Muscle layer of colon (tissue), 2 donors: ENCODE results near the gene RGS16.
A peak's percentile ranks its signal among the peaks of the same experiment; 100 is the strongest.

Experiments
- H3K27ac ChIP-seq: one replicate; pipeline ENCODE4 v1.7.0; 2013; ENCODE audit warnings: low read depth, mild to moderate bottlenecking, low read length, moderate library complexity
- H3K27me3 ChIP-seq, 2 donors: one replicate each; pipeline ENCODE4 v1.7.0; 2013; ENCODE audit warnings: low read length in 2 of 2, mild to moderate bottlenecking in 2 of 2; ENCODE audit not compliant: insufficient read depth in 2 of 2, control insufficient read depth in 1 of 2
- H3K36me3 ChIP-seq: one replicate; pipeline ENCODE4 v1.7.0; 2013; ENCODE audit warnings: mild to moderate bottlenecking, low read length; ENCODE audit not compliant: insufficient read depth
- H3K4me1 ChIP-seq: one replicate; pipeline ENCODE4 v1.7.0; 2013; ENCODE audit warnings: mild to moderate bottlenecking, low read length; ENCODE audit not compliant: insufficient read depth
- H3K4me3 ChIP-seq, 2 donors: one replicate each; pipeline ENCODE4 v1.7.0; 2013; ENCODE audit warnings: low read length in 2 of 2, low read depth in 1 of 2, mild to moderate bottlenecking in 1 of 2, moderate library complexity in 1 of 2
- H3K9ac ChIP-seq: one replicate; pipeline ENCODE4 v1.7.0; 2013; ENCODE audit warnings: low read length
- H3K9me3 ChIP-seq: one replicate; pipeline ENCODE4 v1.7.0; 2013; ENCODE audit warnings: mild to moderate bottlenecking, low read length
- donor health status: abdominal sarcoma.
- donor health status: Adenocarcinoma of cecum.

RGS16 gene, protein sequence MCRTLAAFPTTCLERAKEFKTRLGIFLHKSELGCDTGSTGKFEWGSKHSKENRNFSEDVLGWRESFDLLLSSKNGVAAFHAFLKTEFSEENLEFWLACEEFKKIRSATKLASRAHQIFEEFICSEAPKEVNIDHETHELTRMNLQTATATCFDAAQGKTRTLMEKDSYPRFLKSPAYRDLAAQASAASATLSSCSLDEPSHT

DNA sequence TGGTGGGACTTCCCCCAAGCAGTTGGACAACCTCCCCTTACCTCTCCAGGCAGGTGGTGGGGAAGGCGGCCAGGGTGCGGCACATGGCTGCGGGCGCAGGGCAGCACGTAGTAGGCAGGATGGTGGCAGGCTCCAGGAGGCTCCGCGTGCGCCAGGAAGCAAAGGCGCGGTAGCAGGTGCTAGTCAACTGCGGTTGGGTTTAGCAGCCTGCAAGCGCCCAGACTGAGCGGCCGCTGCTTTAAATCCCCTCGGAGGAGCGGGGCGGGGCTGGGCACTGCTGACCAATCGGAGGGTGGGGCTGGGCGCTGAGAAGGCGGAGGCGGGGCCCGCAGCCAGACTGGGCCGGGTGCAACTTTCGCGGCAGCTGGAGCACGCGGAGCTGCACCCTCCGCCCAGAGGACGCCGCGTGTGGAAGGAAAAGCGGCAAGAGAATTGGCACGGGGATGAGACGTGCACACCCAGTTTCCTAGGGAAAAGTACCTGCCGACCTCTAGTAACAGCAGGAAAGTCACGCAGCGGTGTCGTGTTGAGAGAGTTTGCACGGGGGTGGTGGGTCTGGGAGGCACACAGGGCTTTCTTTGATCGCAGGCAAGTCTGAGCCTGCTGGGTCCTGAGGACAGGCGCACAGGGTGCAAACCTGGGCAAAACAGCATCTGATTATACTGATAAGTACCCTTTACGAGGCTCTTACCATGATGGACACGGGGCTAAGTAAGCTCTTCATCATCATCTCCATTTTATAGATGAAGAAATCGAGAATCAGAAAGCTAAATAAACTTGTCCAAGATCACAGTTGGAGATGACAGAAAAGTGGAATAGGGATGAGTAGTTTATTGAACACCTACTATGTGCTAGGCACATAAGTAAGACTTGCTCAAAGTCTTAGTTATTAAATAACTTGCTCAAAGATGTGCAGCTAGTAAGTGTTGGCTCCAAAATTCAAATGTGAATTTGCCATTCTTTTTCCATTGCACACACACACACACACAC, at the start of gene RGS16:
Gene RGS16 (minus strand): TSS at position 215 of the 990 bp plus-strand sequence. CDS start 130 bp downstream, at position 85.
- Histone ChIP-seq H3K27ac (peak within 1 kb of the TSS; percentile 63), H3K4me3 (peak within 1 kb of the TSS; percentile 63 to 70), H3K9ac (peak within 1 kb of the TSS; percentile 3)

DNA sequence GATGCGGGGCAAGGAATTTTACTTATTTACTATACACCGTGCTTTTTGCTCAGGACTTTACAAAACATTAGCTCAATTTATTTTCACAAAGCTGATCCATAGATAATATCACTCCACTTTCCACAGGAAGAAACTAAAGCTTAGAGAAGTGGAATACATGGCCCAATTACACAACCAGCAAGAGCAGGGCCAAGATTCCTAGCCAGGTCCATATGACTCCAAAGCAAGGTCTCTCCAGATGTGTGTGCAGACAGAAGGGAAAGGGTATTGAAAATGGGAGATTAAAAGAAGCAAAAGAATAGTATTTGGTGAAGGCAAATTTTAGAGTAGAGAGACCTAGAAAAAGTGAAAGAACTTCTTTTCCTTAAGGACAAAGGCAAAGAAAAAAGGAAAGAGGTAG, 49.8 kb upstream of the RGS16 start:
- H3K4me1 ChIP-seq = no peaks in the 10 kb centered on the region
- H3K36me3 ChIP-seq = no peaks in the 10 kb centered on the region
- H3K9me3 ChIP-seq = no peaks in the 10 kb centered on the region
- no peaks in the 10 kb centered on the region for H3K27me3 ChIP-seq
- H3K27ac ChIP-seq = no peak overlapping the region
- no peak overlapping the region for H3K4me3 ChIP-seq
- no peak overlapping the region for H3K9ac ChIP-seq

More for the DNA sequence above, at the start of gene RGS16:
- Histone ChIP-seq H3K36me3 (no peaks in the 10 kb centered on the region), H3K27me3 (no peaks in the 10 kb centered on the region), H3K9me3 (no peaks in the 10 kb centered on the region), H3K4me1 (peaks cover 23% of the 10 kb centered on the region)

DNA sequence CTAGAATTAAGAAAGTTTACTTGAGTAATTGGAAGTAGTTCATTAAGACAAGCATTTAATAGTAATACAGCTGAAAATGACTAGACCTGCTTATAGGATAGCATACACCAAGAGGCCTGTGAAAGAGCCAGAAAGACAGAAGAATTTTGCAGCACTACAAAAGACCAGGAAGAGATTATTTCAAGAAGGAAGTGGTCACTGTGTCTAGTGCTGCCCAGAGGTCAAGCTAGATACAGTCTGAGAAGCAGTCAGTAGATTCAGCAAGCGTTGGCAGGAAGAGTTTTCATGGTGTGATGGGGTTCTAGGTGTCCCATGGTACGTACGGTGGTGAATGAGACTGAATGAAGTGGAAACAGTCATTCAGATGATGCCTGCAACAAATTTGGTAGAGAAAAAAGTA, 48.7 kb upstream of the RGS16 start:
- Histone ChIP-seq H3K9ac (no peak overlapping the region), H3K4me3 (no peak overlapping the region), H3K4me1 (no peaks in the 10 kb centered on the region), H3K36me3 (no peaks in the 10 kb centered on the region), H3K27ac (no peak overlapping the region), H3K9me3 (no peaks in the 10 kb centered on the region), H3K27me3 (no peaks in the 10 kb centered on the region)

DNA sequence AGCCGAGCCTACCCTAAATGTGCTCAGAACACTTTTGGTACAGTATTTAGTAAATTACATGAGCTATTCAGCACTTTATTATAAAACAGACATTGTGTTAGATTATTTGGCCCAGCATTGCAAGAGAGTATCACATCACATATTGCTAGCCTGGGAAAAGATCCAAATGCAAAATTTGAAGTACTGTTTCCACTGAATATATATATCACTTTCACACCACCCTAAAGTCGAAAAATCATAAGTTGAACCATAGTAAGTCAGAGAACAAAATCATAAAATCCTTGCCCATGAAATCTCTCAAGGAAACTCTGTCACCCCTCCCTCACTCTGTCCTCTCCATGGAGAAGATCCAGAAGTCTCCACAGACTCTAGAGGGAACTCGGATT, 47.1 kb upstream of the RGS16 start:
- H3K9me3 ChIP-seq = no peaks in the 10 kb centered on the region

DNA sequence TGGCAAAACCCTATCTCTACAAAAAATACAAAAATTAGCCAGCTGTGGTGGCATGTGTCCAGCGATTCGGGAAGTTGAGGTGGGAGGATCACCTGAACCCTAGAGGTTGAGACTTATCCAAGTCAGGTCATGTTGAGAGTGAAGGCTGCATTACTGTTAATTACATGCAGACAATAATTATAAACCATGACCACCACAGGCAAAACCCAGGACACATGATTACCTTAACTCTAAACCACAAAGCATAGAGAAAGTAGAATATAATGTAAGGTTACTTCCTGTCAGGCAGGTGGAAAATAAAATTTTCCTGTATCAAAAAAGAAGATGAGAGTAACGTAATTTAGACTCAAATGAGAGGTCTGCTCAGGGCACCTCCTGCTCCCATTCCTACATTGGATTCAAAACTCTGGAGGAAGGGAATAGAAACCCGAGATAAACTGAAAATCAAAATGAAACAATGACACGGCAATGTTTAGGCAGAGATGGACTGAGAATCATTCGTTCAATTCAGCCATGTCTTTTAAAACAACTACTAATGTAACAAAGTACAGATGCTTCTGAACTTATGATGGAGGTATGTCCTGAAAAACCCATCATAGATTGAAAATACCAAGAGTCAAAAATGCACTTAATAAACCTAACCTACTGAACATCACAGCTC, 46.6 kb upstream of the RGS16 start:
- H3K27ac ChIP-seq = no peak overlapping the region

More for the DNA sequence above, 47.1 kb upstream of the RGS16 start:
- no peak overlapping the region for H3K27ac ChIP-seq
- H3K4me1 ChIP-seq = no peaks in the 10 kb centered on the region
- no peak overlapping the region for H3K4me3 ChIP-seq
- H3K9ac ChIP-seq = no peak overlapping the region
- H3K27me3 ChIP-seq = no peaks in the 10 kb centered on the region
- H3K36me3 ChIP-seq = no peaks in the 10 kb centered on the region

DNA sequence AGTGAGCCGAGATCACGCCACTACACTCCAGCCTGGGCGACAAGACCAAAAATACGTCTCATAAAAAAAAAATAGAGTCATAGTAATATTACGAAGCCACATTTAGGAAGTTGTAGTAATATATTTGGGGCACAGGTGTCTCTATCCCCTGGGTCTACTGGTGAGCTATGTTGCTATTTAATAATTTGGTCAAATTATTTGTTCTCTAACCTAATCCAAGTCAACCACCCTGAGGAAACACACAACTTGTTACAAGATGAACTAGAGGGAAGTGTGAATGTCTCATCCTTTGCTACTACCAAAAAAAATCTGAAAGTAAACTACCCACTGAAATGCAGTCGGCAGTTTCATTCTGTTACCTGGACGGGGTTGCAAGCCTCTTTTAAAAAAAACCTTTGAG, 44.9 kb upstream of the RGS16 start:
- H3K4me3 ChIP-seq = no peak overlapping the region
- H3K9ac ChIP-seq = no peak overlapping the region
- no peaks in the 10 kb centered on the region for H3K36me3 ChIP-seq
- H3K27me3 ChIP-seq = no peaks in the 10 kb centered on the region
- H3K9me3 ChIP-seq = no peaks in the 10 kb centered on the region
- H3K4me1 ChIP-seq = no peaks in the 10 kb centered on the region
- no peak overlapping the region for H3K27ac ChIP-seq

More for the DNA sequence above, 46.6 kb upstream of the RGS16 start:
- Histone ChIP-seq H3K4me3 (no peak overlapping the region), H3K27me3 (no peaks in the 10 kb centered on the region), H3K36me3 (no peaks in the 10 kb centered on the region), H3K4me1 (no peaks in the 10 kb centered on the region), H3K9me3 (no peaks in the 10 kb centered on the region), H3K9ac (no peak overlapping the region)

DNA sequence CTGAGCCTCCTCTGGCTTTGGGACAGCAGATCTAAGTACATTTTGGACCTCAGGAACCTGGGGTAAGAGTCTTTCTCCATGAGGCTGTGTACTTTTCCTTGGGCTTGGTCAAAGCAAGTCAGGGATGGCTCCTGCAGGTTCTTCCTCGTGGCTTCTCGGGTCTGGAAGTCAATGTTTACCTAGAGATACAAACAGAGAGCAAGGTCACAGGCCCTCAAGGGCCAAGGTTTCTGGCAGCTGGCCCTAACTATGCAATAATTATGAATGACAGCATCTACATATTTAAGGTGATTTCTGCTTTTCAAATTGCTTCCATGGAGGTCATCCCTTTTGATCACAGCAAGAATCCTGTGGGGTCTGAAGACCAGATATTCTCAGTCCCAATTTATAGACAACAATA, 42.5 kb upstream of the RGS16 start:
- Histone ChIP-seq H3K27ac (no peak overlapping the region), H3K4me3 (no peak overlapping the region), H3K9ac (no peak overlapping the region)

DNA sequence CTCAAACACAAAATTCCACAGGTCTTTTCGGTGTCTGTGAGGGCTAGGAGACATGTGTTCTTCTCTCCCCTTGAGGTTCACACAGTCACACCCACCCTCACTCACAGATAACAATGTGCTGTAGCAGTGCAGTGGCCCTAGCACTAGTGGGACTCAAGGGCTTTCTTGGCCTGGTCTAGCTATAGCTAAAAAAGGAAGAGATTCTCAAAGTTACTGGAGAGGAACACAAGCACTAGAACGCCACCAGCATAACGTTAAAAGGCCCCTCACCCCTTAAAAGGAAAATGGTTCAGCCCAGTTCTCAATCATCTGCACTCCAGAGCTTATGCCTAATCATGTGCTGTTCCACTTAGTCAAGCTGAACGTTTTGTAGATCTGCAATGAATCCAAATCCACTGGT, 40.7 kb upstream of the RGS16 start:
- H3K27ac ChIP-seq = no peak overlapping the region
- no peaks in the 10 kb centered on the region for H3K27me3 ChIP-seq
- no peaks in the 10 kb centered on the region for H3K9me3 ChIP-seq
- no peaks in the 10 kb centered on the region for H3K4me1 ChIP-seq
- no peak overlapping the region for H3K4me3 ChIP-seq
- no peak overlapping the region for H3K9ac ChIP-seq
- no peaks in the 10 kb centered on the region for H3K36me3 ChIP-seq

More for the DNA sequence above, 42.5 kb upstream of the RGS16 start:
- H3K4me1 ChIP-seq = no peaks in the 10 kb centered on the region
- H3K27me3 ChIP-seq = no peaks in the 10 kb centered on the region
- no peaks in the 10 kb centered on the region for H3K36me3 ChIP-seq
- no peaks in the 10 kb centered on the region for H3K9me3 ChIP-seq

DNA sequence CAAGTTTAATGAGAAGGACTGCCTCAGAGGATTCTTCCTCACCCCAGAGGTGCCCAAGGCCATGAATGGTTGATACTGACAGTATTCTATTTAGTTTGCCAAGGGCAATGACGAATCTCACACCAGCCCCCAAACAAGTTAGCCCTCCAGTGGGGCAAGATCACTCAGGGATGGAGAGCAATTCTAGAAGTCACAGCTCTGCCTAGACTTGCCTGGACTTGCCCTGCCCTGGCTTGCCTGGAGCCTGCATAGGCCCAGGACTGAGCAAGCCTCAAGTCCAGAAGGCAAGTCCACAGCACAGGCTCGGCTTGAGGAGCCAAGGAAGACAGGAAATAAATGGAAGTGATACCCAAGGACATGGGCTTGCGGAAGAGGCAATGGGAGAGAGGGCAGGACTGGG, 39.5 kb upstream of the RGS16 start:
- Histone ChIP-seq H3K9ac (no peak overlapping the region), H3K4me1 (no peaks in the 10 kb centered on the region), H3K27ac (no peak overlapping the region), H3K36me3 (no peaks in the 10 kb centered on the region), H3K27me3 (no peaks in the 10 kb centered on the region), H3K4me3 (no peak overlapping the region), H3K9me3 (no peaks in the 10 kb centered on the region)

DNA sequence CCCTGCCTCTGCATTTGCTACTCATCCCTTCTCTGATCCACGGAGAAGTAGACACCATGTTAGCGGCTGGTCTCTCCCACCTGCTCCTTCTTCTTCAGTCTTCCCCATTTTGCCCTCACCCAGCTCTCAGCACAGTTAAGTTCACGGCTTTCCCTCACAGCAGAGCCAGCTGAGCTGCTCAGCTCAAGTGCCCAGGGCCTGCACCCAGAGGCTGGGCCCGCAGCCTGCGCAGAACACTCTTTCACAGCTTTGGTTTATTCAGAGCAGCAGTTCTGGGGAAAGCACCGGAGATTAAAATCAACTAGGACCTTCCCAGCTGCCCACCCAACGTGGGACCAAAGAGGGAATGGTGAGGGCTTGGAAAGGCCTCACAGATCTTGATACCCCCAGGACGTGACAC, 38.3 kb upstream of the RGS16 start:
- H3K4me3 ChIP-seq = no peak overlapping the region
- H3K9me3 ChIP-seq = no peaks in the 10 kb centered on the region
- H3K9ac ChIP-seq = no peak overlapping the region
- H3K4me1 ChIP-seq = no peaks in the 10 kb centered on the region
- no peak overlapping the region for H3K27ac ChIP-seq
- no peaks in the 10 kb centered on the region for H3K27me3 ChIP-seq
- H3K36me3 ChIP-seq = no peaks in the 10 kb centered on the region

DNA sequence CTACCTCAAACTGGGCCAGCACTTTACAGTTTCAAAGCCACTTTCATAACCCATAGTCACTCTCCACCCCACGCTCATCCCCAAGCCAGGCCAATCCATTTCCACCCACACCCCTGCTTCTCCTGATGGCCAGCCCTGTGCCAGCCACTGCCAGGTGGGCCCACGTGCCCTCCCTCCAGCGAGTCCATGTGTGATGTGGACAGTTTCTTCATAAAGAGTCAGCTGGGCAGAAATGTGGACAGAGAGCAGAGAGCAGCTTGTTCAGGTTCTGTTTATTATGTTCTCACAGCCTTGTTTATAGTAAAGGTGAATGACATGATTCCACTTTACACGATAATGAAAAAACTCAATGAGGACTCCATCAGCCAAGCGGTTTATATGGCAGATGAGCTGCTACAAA, 37.4 kb upstream of the RGS16 start:
- H3K4me3 ChIP-seq = no peak overlapping the region
- H3K4me1 ChIP-seq = no peaks in the 10 kb centered on the region
- H3K27me3 ChIP-seq = no peaks in the 10 kb centered on the region
- H3K36me3 ChIP-seq = no peaks in the 10 kb centered on the region
- no peaks in the 10 kb centered on the region for H3K9me3 ChIP-seq
- H3K9ac ChIP-seq = no peak overlapping the region
- no peak overlapping the region for H3K27ac ChIP-seq
